HCT116 (cell line): ENCODE measurements around the gene TNS3.

ENCODE experiments used
- CBX3 ChIP-seq: IDR thresholded peaks from 2 replicates; pipeline ENCODE4 v1.6.1; 2012; ENCODE audit warnings: low read depth
- EZH2 ChIP-seq: fragments of 200-600 bp; sonication (generic); IDR thresholded peaks from 2 replicates; pipeline ENCODE4 v1.6.1; 2017; ENCODE audit warnings: antibody characterized with exemption, mixed run types
- POLR2A ChIP-seq: IDR thresholded peaks from 2 replicates; pipeline ENCODE4 v1.7.0; 2011; ENCODE audit warnings: borderline replicate concordance; ENCODE audit not compliant: insufficient read depth, insufficient read length; ENCODE audit errors: extremely low read depth
- SRF ChIP-seq: IDR thresholded peaks from 2 replicates; pipeline ENCODE4 v1.6.1; 2012; ENCODE audit warnings: low read depth
- TF ChIP-seq, protein P1 (sequence below): IDR thresholded peaks from 2 replicates; pipeline ENCODE4 v1.6.1; 2012
- TF ChIP-seq, protein P2 (sequence below), 3 experiments: fragments of 200-600 bp in 1 of 3; sonication (generic) in 1 of 3; IDR thresholded peaks in 2 of 3; conservative IDR thresholded peaks in 1 of 3; 2 replicates each; pipeline ENCODE4 v1.5.1; 2012 to 2017; ENCODE audit warnings: low read depth in 2 of 3, low read length in 2 of 3, antibody characterized with exemption in 1 of 3, borderline replicate concordance in 1 of 3, control low read depth in 1 of 3, mild to moderate bottlenecking in 1 of 3, mixed read lengths in 1 of 3, mixed run types in 1 of 3, moderate library complexity in 1 of 3; ENCODE audit not compliant: insufficient read depth in 1 of 3

DNA sequence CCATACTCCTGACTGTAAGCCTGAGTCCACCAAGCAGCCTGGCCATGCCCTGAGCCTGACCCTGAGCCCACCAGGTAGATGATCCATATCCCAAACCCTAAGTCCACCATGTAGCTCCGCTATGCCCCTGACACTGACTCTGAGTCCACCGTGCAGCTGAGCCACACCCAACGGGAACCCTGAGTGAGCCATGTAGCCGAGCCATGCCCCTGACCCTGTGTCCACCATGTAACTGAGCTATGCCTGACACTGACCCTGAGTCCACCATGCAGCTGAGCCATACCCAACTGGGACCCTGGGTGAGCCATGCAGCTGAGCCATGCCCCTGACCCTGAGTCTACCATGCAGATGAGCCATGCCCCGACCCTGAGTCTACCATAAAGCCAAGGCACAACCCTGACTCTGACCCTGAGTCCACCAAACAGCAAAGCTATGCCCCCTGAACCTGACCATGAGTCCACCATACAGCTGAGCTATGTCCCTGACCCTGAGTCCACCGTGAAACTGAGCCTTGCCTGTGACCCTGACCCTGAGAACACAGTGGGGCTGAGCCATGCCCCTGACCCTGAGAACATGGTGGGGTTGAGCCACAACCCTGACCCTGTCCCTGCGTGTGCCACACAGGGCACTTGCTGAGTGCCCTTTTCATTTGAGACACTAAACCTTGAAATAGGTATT, 299.8 kb downstream of the TNS3 start:
- TF ChIP-seq, protein P1, sequence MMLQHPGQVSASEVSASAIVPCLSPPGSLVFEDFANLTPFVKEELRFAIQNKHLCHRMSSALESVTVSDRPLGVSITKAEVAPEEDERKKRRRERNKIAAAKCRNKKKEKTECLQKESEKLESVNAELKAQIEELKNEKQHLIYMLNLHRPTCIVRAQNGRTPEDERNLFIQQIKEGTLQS = no peak
- TF ChIP-seq CBX3 (no peak), SRF (no peak), POLR2A (no peak), EZH2 (no peak)
- TF ChIP-seq, protein P2, sequence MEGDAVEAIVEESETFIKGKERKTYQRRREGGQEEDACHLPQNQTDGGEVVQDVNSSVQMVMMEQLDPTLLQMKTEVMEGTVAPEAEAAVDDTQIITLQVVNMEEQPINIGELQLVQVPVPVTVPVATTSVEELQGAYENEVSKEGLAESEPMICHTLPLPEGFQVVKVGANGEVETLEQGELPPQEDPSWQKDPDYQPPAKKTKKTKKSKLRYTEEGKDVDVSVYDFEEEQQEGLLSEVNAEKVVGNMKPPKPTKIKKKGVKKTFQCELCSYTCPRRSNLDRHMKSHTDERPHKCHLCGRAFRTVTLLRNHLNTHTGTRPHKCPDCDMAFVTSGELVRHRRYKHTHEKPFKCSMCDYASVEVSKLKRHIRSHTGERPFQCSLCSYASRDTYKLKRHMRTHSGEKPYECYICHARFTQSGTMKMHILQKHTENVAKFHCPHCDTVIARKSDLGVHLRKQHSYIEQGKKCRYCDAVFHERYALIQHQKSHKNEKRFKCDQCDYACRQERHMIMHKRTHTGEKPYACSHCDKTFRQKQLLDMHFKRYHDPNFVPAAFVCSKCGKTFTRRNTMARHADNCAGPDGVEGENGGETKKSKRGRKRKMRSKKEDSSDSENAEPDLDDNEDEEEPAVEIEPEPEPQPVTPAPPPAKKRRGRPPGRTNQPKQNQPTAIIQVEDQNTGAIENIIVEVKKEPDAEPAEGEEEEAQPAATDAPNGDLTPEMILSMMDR (IDR thresholded peaks at IDR 0.05 in 2 of 3, conservative IDR thresholded peaks at IDR 0.05 in 1 of 3; ENCODE audit: borderline replicate concordance in 1 of 3, insufficient read depth in 1 of 3, low read depth in 2 of 3, low read length in 2 of 3) = no peak
